Duodenal mucosa (tissue), 2 donors: Measurements from ENCODE around the gene MDFIC.

Experiments used
- H3K27ac ChIP-seq: one replicate; pipeline ENCODE4 v1.7.0; 2013; ENCODE audit warnings: low read depth, low read length
- H3K27me3 ChIP-seq, 2 donors: one replicate each; pipeline ENCODE4 v1.7.0; 2013; ENCODE audit warnings: low read length in 2 of 2, control low read depth in 1 of 2; ENCODE audit not compliant: insufficient read depth in 2 of 2, control insufficient read depth in 1 of 2
- H3K36me3 ChIP-seq, 2 donors: one replicate each; pipeline ENCODE4 v1.7.0; 2013; ENCODE audit warnings: low read length in 2 of 2, control low read depth in 1 of 2; ENCODE audit not compliant: insufficient read depth in 2 of 2, control insufficient read depth in 1 of 2
- H3K4me1 ChIP-seq, 2 donors: one replicate each; pipeline ENCODE4 v1.7.0; 2013; ENCODE audit warnings: low read length in 2 of 2, control low read depth in 1 of 2; ENCODE audit not compliant: insufficient read depth in 2 of 2, control insufficient read depth in 1 of 2
- H3K4me3 ChIP-seq, 2 donors: one replicate each; pipeline ENCODE4 v1.7.0; 2013; ENCODE audit warnings: low read length in 2 of 2, low read depth in 1 of 2
- H3K9ac ChIP-seq, 2 donors: one replicate each; pipeline ENCODE4 v1.7.0; 2013; ENCODE audit warnings: low read length in 2 of 2, low read depth in 1 of 2
- H3K9me3 ChIP-seq, 2 donors: one replicate each; pipeline ENCODE4 v1.7.0; 2013; ENCODE audit warnings: low read length in 2 of 2, control low read depth in 1 of 2; ENCODE audit not compliant: control insufficient read depth in 1 of 2

The MDFIC gene

GRCh38 chr7:115007751-115008150 lies 85.9 kb downstream of the MDFIC start:
- H3K9me3 ChIP-seq: no peaks in the 10 kb centered on the region
- H3K4me1 ChIP-seq: peaks cover 15 to 20% of the 10 kb centered on the region in 2 donors
- no peak overlapping the region for H3K27ac ChIP-seq
- no peaks in the 10 kb centered on the region for H3K27me3 ChIP-seq
- no peak overlapping the region for H3K4me3 ChIP-seq
- no peak overlapping the region for H3K9ac ChIP-seq
- H3K36me3 ChIP-seq: no peaks in the 10 kb centered on the region

- H3K4me1 ChIP-seq: peaks cover 15 to 20% of the 10 kb centered on the region in 2 donors
- H3K9ac ChIP-seq: no peak overlapping the region
- H3K36me3 ChIP-seq: no peaks in the 10 kb centered on the region
- no peak overlapping the region for H3K4me3 ChIP-seq
- H3K27me3 ChIP-seq: no peaks in the 10 kb centered on the region
- no peak overlapping the region for H3K27ac ChIP-seq
- no peaks in the 10 kb centered on the region for H3K9me3 ChIP-seq
Observed at GRCh38 chr7:115008465-115009114, 86.7 kb downstream of the MDFIC start.

GRCh38 chr7:115009139-115009538 lies 87.2 kb downstream of the MDFIC start:
- Histone ChIP-seq H3K27ac (no peak overlapping the region), H3K36me3 (no peaks in the 10 kb centered on the region), H3K9me3 (no peaks in the 10 kb centered on the region), H3K27me3 (no peaks in the 10 kb centered on the region), H3K4me1 (peaks cover 15 to 20% of the 10 kb centered on the region in 2 donors), H3K4me3 (no peak overlapping the region), H3K9ac (no peak overlapping the region)

GRCh38 chr7:115009736-115010440 lies 88.0 kb downstream of the MDFIC start:
- Histone ChIP-seq H3K9me3 (no peaks in the 10 kb centered on the region), H3K4me3 (no peak overlapping the region), H3K4me1 (peaks cover 15 to 20% of the 10 kb centered on the region in 2 donors), H3K27me3 (no peaks in the 10 kb centered on the region), H3K27ac (no peak overlapping the region), H3K9ac (no peak overlapping the region), H3K36me3 (no peaks in the 10 kb centered on the region)

- no peaks in the 10 kb centered on the region for H3K9me3 ChIP-seq
- H3K4me3 ChIP-seq: no peak overlapping the region
- H3K27me3 ChIP-seq: no peaks in the 10 kb centered on the region
- peaks cover 0 to under 1% of the 10 kb centered on the region in 2 donors for H3K36me3 ChIP-seq
- H3K27ac ChIP-seq: no peak overlapping the region
- no peak overlapping the region for H3K9ac ChIP-seq
- peaks cover 16 to 20% of the 10 kb centered on the region in 2 donors for H3K4me1 ChIP-seq
Observed at GRCh38 chr7:115010441-115010820, 88.5 kb downstream of the MDFIC start.

GRCh38 chr7:115013886-115014285 lies 92.0 kb downstream of the MDFIC start:
- Histone ChIP-seq H3K27ac (no peak overlapping the region), H3K36me3 (peaks cover 0 to 3% of the 10 kb centered on the region in 2 donors), H3K4me1 (peaks cover 12% of the 10 kb centered on the region in 2 donors), H3K4me3 (no peak overlapping the region), H3K9me3 (no peaks in the 10 kb centered on the region), H3K9ac (no peak overlapping the region), H3K27me3 (no peaks in the 10 kb centered on the region)

GRCh38 chr7:115014794-115015193 lies 92.9 kb downstream of the MDFIC start:
- H3K9me3 ChIP-seq: no peaks in the 10 kb centered on the region
- H3K4me3 ChIP-seq: no peak overlapping the region
- H3K27me3 ChIP-seq: no peaks in the 10 kb centered on the region
- H3K9ac ChIP-seq: no peak overlapping the region
- H3K27ac ChIP-seq: no peak overlapping the region
- H3K4me1 ChIP-seq: peaks cover 4% of the 10 kb centered on the region in 2 donors
- peaks cover 0 to 3% of the 10 kb centered on the region in 2 donors for H3K36me3 ChIP-seq

- Histone ChIP-seq H3K9ac (no peak overlapping the region), H3K27ac (no peak overlapping the region), H3K27me3 (no peaks in the 10 kb centered on the region), H3K36me3 (peaks cover 0 to 3% of the 10 kb centered on the region in 2 donors), H3K4me1 (peaks cover 0 to 4% of the 10 kb centered on the region in 2 donors), H3K9me3 (no peaks in the 10 kb centered on the region), H3K4me3 (no peak overlapping the region)
Observed at GRCh38 chr7:115015619-115016018, 93.7 kb downstream of the MDFIC start.

- no peaks in the 10 kb centered on the region for H3K9me3 ChIP-seq
- H3K4me1 ChIP-seq: peaks cover 0 to 4% of the 10 kb centered on the region in 2 donors
Observed at GRCh38 chr7:115019882-115020605, 98.2 kb downstream of the MDFIC start.

GRCh38 chr7:115023219-115023618 lies 101.3 kb downstream of the MDFIC start:
- no peak overlapping the region for H3K4me3 ChIP-seq
- H3K9ac ChIP-seq: no peak overlapping the region
- no peaks in the 10 kb centered on the region for H3K9me3 ChIP-seq
- H3K27me3 ChIP-seq: no peaks in the 10 kb centered on the region
- H3K36me3 ChIP-seq: no peaks in the 10 kb centered on the region
- no peak overlapping the region for H3K27ac ChIP-seq
- no peaks in the 10 kb centered on the region for H3K4me1 ChIP-seq

More at GRCh38 chr7:115019882-115020605, 98.2 kb downstream of the MDFIC start:
- H3K4me3 ChIP-seq: no peak overlapping the region
- H3K36me3 ChIP-seq: peaks cover 0 to 3% of the 10 kb centered on the region in 2 donors
- H3K9ac ChIP-seq: no peak overlapping the region
- H3K27me3 ChIP-seq: no peaks in the 10 kb centered on the region
- H3K27ac ChIP-seq: no peak overlapping the region
